Measurements from ENCODE around the gene SREBF2.
"Not testable (repeated sequence)": the region's sequence is repeated elsewhere in the genome, so short reads cannot be mapped to it uniquely, and the experiment has no call there.

Gene SREBF2

GRCh38 chr22:41862530-41863266 lies 29.8 kb downstream of the SREBF2 start:
- Histone ChIP-seq H3K4me2 (ENCODE audit: low read depth, low read length, poor library complexity, severe bottlenecking) (no peak overlapping the region), H3K4me1 (ENCODE audit: insufficient read depth, low read length, poor library complexity, severe bottlenecking) (peaks cover 13% of the 10 kb centered on the region), H3K9me2 (replicated peaks; ENCODE audit: low read depth, low read length) (no peaks in the 10 kb centered on the region), H3K9ac (ENCODE audit: low read depth, low read length, poor library complexity, severe bottlenecking) (no peak overlapping the region), H3K36me3 (ENCODE audit: insufficient read depth, low read length) (peaks cover 24% of the 10 kb centered on the region; the same call in 1 of the 2 replicates), H4K20me1 (ENCODE audit: insufficient read depth, low read length, poor library complexity, severe bottlenecking) (peaks cover 87% of the 10 kb centered on the region), H3K27me3 (ENCODE audit: insufficient read depth, low read length, poor library complexity, severe bottlenecking) (no peaks in the 10 kb centered on the region), H2AFZ (ENCODE audit: low read length) (no peak overlapping the region), H3K79me2 (ENCODE audit: insufficient read depth, low read length) (peaks cover 95% of the 10 kb centered on the region), H3K4me3 (ENCODE audit: low read length, poor library complexity, severe bottlenecking) (no peak overlapping the region), H3K9me3 (ENCODE audit: insufficient read depth, low read depth, low read length) (no peaks in the 10 kb centered on the region), H3F3A (ENCODE audit: low read depth) (no peaks in the 10 kb centered on the region)
- TF ChIP-seq CTCF (conservative IDR thresholded peaks at IDR 0.05; ENCODE audit: low read length) (no peak), EZH2phosphoT487 (IDR thresholded peaks at IDR 0.05; ENCODE audit: borderline replicate concordance) (no peak)

GRCh38 chr22:41863472-41863871 lies 30.6 kb downstream of the SREBF2 start:
- Histone ChIP-seq H3K79me2 (ENCODE audit: insufficient read depth, low read length) (peaks cover 95% of the 10 kb centered on the region), H4K20me1 (ENCODE audit: insufficient read depth, low read length, poor library complexity, severe bottlenecking) (peaks cover 85% of the 10 kb centered on the region)
- TF ChIP-seq CTCF (conservative IDR thresholded peaks at IDR 0.05; ENCODE audit: low read length) (no peak), EZH2phosphoT487 (IDR thresholded peaks at IDR 0.05; ENCODE audit: borderline replicate concordance) (no peak)

GRCh38 chr22:41868556-41868955 lies 35.7 kb downstream of the SREBF2 start:
- Histone ChIP-seq H4K20me1 (ENCODE audit: insufficient read depth, low read length, poor library complexity, severe bottlenecking) (peaks cover 40% of the 10 kb centered on the region), H3K9ac (ENCODE audit: low read depth, low read length, poor library complexity, severe bottlenecking) (no peak overlapping the region), H2AFZ (ENCODE audit: low read length) (no peak overlapping the region), H3K4me3 (ENCODE audit: low read length, poor library complexity, severe bottlenecking) (no peak overlapping the region), H3K27me3 (ENCODE audit: insufficient read depth, low read length, poor library complexity, severe bottlenecking) (no peaks in the 10 kb centered on the region), H3F3A (ENCODE audit: low read depth) (no peaks in the 10 kb centered on the region), H3K79me2 (ENCODE audit: insufficient read depth, low read length) (peaks cover 49% of the 10 kb centered on the region), H3K9me3 (ENCODE audit: insufficient read depth, low read depth, low read length) (no peaks in the 10 kb centered on the region), H3K36me3 (ENCODE audit: insufficient read depth, low read length) (peaks cover 74% of the 10 kb centered on the region; the same call in 1 of the 2 replicates), H3K4me2 (ENCODE audit: low read depth, low read length, poor library complexity, severe bottlenecking) (no peak overlapping the region), H3K9me2 (replicated peaks; ENCODE audit: low read depth, low read length) (no peaks in the 10 kb centered on the region), H3K4me1 (ENCODE audit: insufficient read depth, low read length, poor library complexity, severe bottlenecking) (no peaks in the 10 kb centered on the region)
- TF ChIP-seq EZH2phosphoT487 (IDR thresholded peaks at IDR 0.05; ENCODE audit: borderline replicate concordance): no peak
- TF ChIP-seq CTCF (conservative IDR thresholded peaks at IDR 0.05; ENCODE audit: low read length): no peak

More at GRCh38 chr22:41863472-41863871, 30.6 kb downstream of the SREBF2 start:
- no peak overlapping the region for H3K4me2 ChIP-seq (ENCODE audit: low read depth, low read length, poor library complexity, severe bottlenecking)
- H3K27me3 ChIP-seq (ENCODE audit: insufficient read depth, low read length, poor library complexity, severe bottlenecking): no peaks in the 10 kb centered on the region
- H3K36me3 ChIP-seq (ENCODE audit: insufficient read depth, low read length): peaks cover 32% of the 10 kb centered on the region; the same call in 1 of the 2 replicates
- peaks cover 5% of the 10 kb centered on the region for H3K4me1 ChIP-seq (ENCODE audit: insufficient read depth, low read length, poor library complexity, severe bottlenecking)
- H3K4me3 ChIP-seq (ENCODE audit: low read length, poor library complexity, severe bottlenecking): no peak overlapping the region
- no peaks in the 10 kb centered on the region for H3F3A ChIP-seq (ENCODE audit: low read depth)
- H3K9me2 ChIP-seq (replicated peaks; ENCODE audit: low read depth, low read length): no peaks in the 10 kb centered on the region
- H3K9ac ChIP-seq (ENCODE audit: low read depth, low read length, poor library complexity, severe bottlenecking): no peak overlapping the region
- H3K9me3 ChIP-seq (ENCODE audit: insufficient read depth, low read depth, low read length): no peaks in the 10 kb centered on the region
- no peak overlapping the region for H2AFZ ChIP-seq (ENCODE audit: low read length)

- peaks cover 36% of the 10 kb centered on the region for H3K79me2 ChIP-seq (ENCODE audit: insufficient read depth, low read length)
- H3K4me2 ChIP-seq (ENCODE audit: low read depth, low read length, poor library complexity, severe bottlenecking): not testable (repeated sequence)
These were observed 37.2 kb downstream of the SREBF2 start for GRCh38 chr22:41870081-41870480.

More at GRCh38 chr22:41870081-41870480, 37.2 kb downstream of the SREBF2 start:
- H3K27me3 ChIP-seq (ENCODE audit: insufficient read depth, low read length, poor library complexity, severe bottlenecking); H2AFZ ChIP-seq (ENCODE audit: low read length); H3K9me2 ChIP-seq (replicated peaks; ENCODE audit: low read depth, low read length); H3K9me3 ChIP-seq (ENCODE audit: insufficient read depth, low read depth, low read length); H3K4me3 ChIP-seq (ENCODE audit: low read length, poor library complexity, severe bottlenecking); H3K4me1 ChIP-seq (ENCODE audit: insufficient read depth, low read length, poor library complexity, severe bottlenecking); H3F3A ChIP-seq (ENCODE audit: low read depth); H3K9ac ChIP-seq (ENCODE audit: low read depth, low read length, poor library complexity, severe bottlenecking): not testable (repeated sequence)
- H4K20me1 ChIP-seq (ENCODE audit: insufficient read depth, low read length, poor library complexity, severe bottlenecking): peaks cover 31% of the 10 kb centered on the region
- peaks cover 89% of the 10 kb centered on the region; the same call in 1 of the 2 replicates for H3K36me3 ChIP-seq (ENCODE audit: insufficient read depth, low read length)

Measured in Loucy (cell line).